Measurements from ENCODE around the gene TRIM41.
"Not testable (repeated sequence)": the region's sequence is repeated elsewhere in the genome, so short reads cannot be mapped to it uniquely, and the experiment has no call there.

Gene TRIM41

GRCh38 chr5:181223058-181223728 lies at the start of gene TRIM41:
Gene TRIM41, plus strand, starts transcription at chr5:181223281. Its CDS starts 719 bp downstream, at chr5:181224000.
- DNase-seq, result peak; percentile 98 to 99

- peak; percentile 63 to 67 for DNase-seq
Observed at GRCh38 chr5:181173420-181174342, 49.4 kb upstream of the TRIM41 start.

- peak in 1 of 2 donors; percentile 28 for DNase-seq
Observed at GRCh38 chr5:181176254-181176952, 46.7 kb upstream of the TRIM41 start.

- not testable (repeated sequence) for DNase-seq
Observed at GRCh38 chr5:181177559-181177958, 45.5 kb upstream of the TRIM41 start.

- DNase-seq, result peak; percentile 75 to 83
Observed at GRCh38 chr5:181181650-181182565, 41.2 kb upstream of the TRIM41 start.

GRCh38 chr5:181182651-181183050 lies 40.4 kb upstream of the TRIM41 start:
- no peak for DNase-seq

- no peak for DNase-seq
Observed at GRCh38 chr5:181184845-181185216, 38.2 kb upstream of the TRIM41 start.

- DNase-seq, result no peak
Observed at GRCh38 chr5:181185560-181185959, 37.5 kb upstream of the TRIM41 start.

GRCh38 chr5:181186022-181186421 lies 37.1 kb upstream of the TRIM41 start:
- DNase-seq, result no peak

GRCh38 chr5:181186986-181187499 lies 36.0 kb upstream of the TRIM41 start:
- peak in 1 of 2 donors; percentile 34 for DNase-seq

- peak; percentile 62 to 69 for DNase-seq
Observed at GRCh38 chr5:181187500-181188213, 35.4 kb upstream of the TRIM41 start.

GRCh38 chr5:181188700-181189362 lies 34.2 kb upstream of the TRIM41 start:
- peak; percentile 83 to 89 for DNase-seq

- peak in 1 of 2 donors; percentile 73 for DNase-seq
Observed at GRCh38 chr5:181189363-181189961, 33.6 kb upstream of the TRIM41 start.

- DNase-seq, result peak in 1 of 2 donors; percentile 48
Observed at GRCh38 chr5:181189962-181190710, 32.9 kb upstream of the TRIM41 start.

GRCh38 chr5:181190711-181191525 lies 32.2 kb upstream of the TRIM41 start:
- peak in 1 of 2 donors; percentile 59 for DNase-seq

GRCh38 chr5:181191526-181192336 lies 31.4 kb upstream of the TRIM41 start:
- peak; percentile 97 to 98 for DNase-seq

- no peak for DNase-seq
Observed at GRCh38 chr5:181192337-181193046, 30.6 kb upstream of the TRIM41 start.

Measured in CD4-positive, alpha-beta T cell treated with Interferon alpha-2 for 1 hour (primary cell).